Adrenal gland (tissue), 12 donors: Measurements from ENCODE around the gene OSGIN1. TPM values are rescaled to one million over a fixed set of nuclear protein-coding genes. Genes with fewer than 3 reads are reported as not detected.

ENCODE experiments used
- DNase-seq, 7 donors: peaks; one replicate each; pipeline ENCODE4 v3.0.0-alpha.2; 2019 to 2020
- H3K27ac ChIP-seq, 5 donors: fragments of 200-600 bp; sonication (generic) in 4 of 5; 1 replicate in 3 of 5; 2 replicates in 2 of 5; pipeline versions ENCODE4 v1.5.1 to v1.8.0; 2016 to 2020; ENCODE audit warnings: mild to moderate bottlenecking in 1 of 5
- H3K27me3 ChIP-seq: fragments of 200-600 bp; 2 replicates; pipeline ENCODE4 v1.8.0; 2021
- H3K36me3 ChIP-seq, 2 donors: fragments of 200-600 bp; replicated peaks in 1 of 2; 1 replicate in 1 of 2; 2 replicates in 1 of 2; pipeline versions ENCODE4 v1.5.1 to v1.8.0; 2018 to 2022
- H3K4me1 ChIP-seq, 2 donors: fragments of 200-600 bp; replicated peaks in 1 of 2; 1 replicate in 1 of 2; 2 replicates in 1 of 2; pipeline versions ENCODE4 v1.5.1 to v1.8.0; 2018 to 2021
- H3K4me3 ChIP-seq, 4 donors: fragments of 200-600 bp; sonication (generic) in 3 of 4; one replicate each; pipeline ENCODE4 v1.5.1; 2016 to 2018
- H3K9me3 ChIP-seq, 3 donors: fragments of 200-600 bp; sonication (generic) in 1 of 3; replicated peaks in 1 of 3; 1 replicate in 2 of 3; 2 replicates in 1 of 3; pipeline versions ENCODE4 v1.5.1 to v1.8.0; 2016 to 2021
- CTCF ChIP-seq, 6 experiments: fragments of 450-650 bp in 4 of 6; fragments of 200-600 bp in 2 of 6; sonication (generic) in 1 of 6; IDR thresholded peaks; 1 replicate in 5 of 6; 2 replicates in 1 of 6; pipeline versions ENCODE4 v1.5.1 to v1.8.0; 2016 to 2021; ENCODE audit warnings: antibody characterized with exemption in 6 of 6, mild to moderate bottlenecking in 2 of 6, moderate library complexity in 1 of 6
- POLR2A ChIP-seq, 2 donors: fragments of 450-650 bp; IDR thresholded peaks; one replicate each; pipeline ENCODE4 v1.6.1; 2017; ENCODE audit warnings: antibody characterized with exemption in 2 of 2, mild to moderate bottlenecking in 2 of 2, moderate library complexity in 1 of 2
- WGBS, 4 donors: extraction: QIAGEN DNeasy Blood & Tissue Kit in 2 of 4; methylation state at CpG; one replicate each; pipeline versions ENCODE4 v1.1.5 to v1.1.7; 2013 to 2017; 5-methylcytosine and 5-hydroxymethylcytosine counted together
- intact Hi-C, 2 donors: fragments of 100-400 bp; cut with DNase I; formaldehyde crosslinking; loops; one replicate each; pipeline versions ENCODE4 v1.14.1 to v1.15.0; 2022 to 2023
- polyA plus RNA-seq, 3 donors: library from polyadenylated mRNA; stranded (reverse); fragments of 200-250 nt in 2 of 3; fragments of 350-450 nt in 1 of 3; fragmentation: Illumina TruSeq in 1 of 3; extraction: RNeasy Lipid Tissue Mini Kit (QIAGEN cat#74804) in 1 of 3; gene quantifications; one replicate each; pipeline ENCODE4 v1.2.3, GENCODE V29; 2013 to 2014
- total RNA-seq, 9 donors: library from RNA; depleted of rRNA in 4 of 9; stranded (reverse); fragments of >200 nt in 4 of 9; fragments of 120-200 nt in 1 of 9; fragmentation: NEBNext Ultra II Directional in 1 of 9; extraction: Animal tissue kit (Norgen Biotek cat#: 25700) in 1 of 9; gene quantifications; one replicate each; pipeline versions ENCODE4 v1.1.0 to v1.2.4, GENCODE V29; 2013 to 2023
- donor health status: healthy with polysubstance abuse.
- donor health status: Bipolar disorder and iron deficiency.
- donor health status: DM: yes; HTN: yes; CAD: no.
- donor health status: DM: no; HTN: no; CAD: no.
- donor health status: DM: no; HTN: no; CAD: no.
- donor health status: DM: yes; HTN: yes; CAD: no.

Gene OSGIN1
- total and polyA plus RNA-seq, 12 donors: 16.1 to 64.9 (median 19.3) TPM

- no peaks in the 10 kb centered on the region for H3K27me3 ChIP-seq
- peaks cover 0 to 33% of the 10 kb centered on the region in 2 donors for H3K36me3 ChIP-seq
- H3K9me3 ChIP-seq: no peaks in the 10 kb centered on the region
- DNase-seq: no peak
- H3K27ac ChIP-seq: peak overlapping the region in 3 of 5 donors; percentile 17 to 99 (median 27)
- no peak overlapping the region for H3K4me3 ChIP-seq
- peaks cover 23 to 49% of the 10 kb centered on the region in 2 donors for H3K4me1 ChIP-seq
- WGBS, 4 donors: 88 to 91% (median 89%) methylated on average over 10 to 14 of the region's 14 CpGs
- intact Hi-C loops: loop anchor here in 1 of 2 donors (5.0 kb wide), 1 partner anchor 225 kb away; no protein-coding TSS in a partner anchor
- TF ChIP-seq CTCF (IDR thresholded peaks at IDR 0.05) (no peak), POLR2A (IDR thresholded peaks at IDR 0.05) (no peak)
Observed at GRCh38 chr16:83957296-83957855, 4.3 kb downstream of the OSGIN1 start.

- 57 to 61% (median 59%) methylated on average over 17 to 21 of the region's 21 CpGs for whole genome bisulfite sequencing, 4 donors
- Histone ChIP-seq H3K4me1 (peaks cover 18 to 44% of the 10 kb centered on the region in 2 donors), H3K27me3 (no peaks in the 10 kb centered on the region), H3K4me3 (no peak overlapping the region), H3K9me3 (no peaks in the 10 kb centered on the region), H3K27ac (peak overlapping the region in 4 of 5 donors; percentile 14 to 99 (median 44)), H3K36me3 (peaks cover 0 to 43% of the 10 kb centered on the region in 2 donors)
- peak in 5 of 7 donors; percentile 60 to 74 (median 71) for DNase-seq
- TF ChIP-seq CTCF (IDR thresholded peaks at IDR 0.05) (no peak), POLR2A (IDR thresholded peaks at IDR 0.05) (no peak)
- intact Hi-C loops: loop anchor here in 1 of 2 donors (5.0 kb wide), 1 partner anchor 224 kb away; no protein-coding TSS in a partner anchor
Observed at GRCh38 chr16:83958137-83958845, 5.3 kb downstream of the OSGIN1 start.

GRCh38 chr16:83958846-83959565, 6.0 kb downstream of the OSGIN1 start:
- peaks cover 0 to 43% of the 10 kb centered on the region in 2 donors for H3K36me3 ChIP-seq
- H3K9me3 ChIP-seq: no peaks in the 10 kb centered on the region
- 70 to 81% (median 77%) methylated on average over 21 of the region's 21 CpGs for WGBS, 4 donors
- intact Hi-C loops: loop anchor here in 1 of 2 donors (5.0 kb wide), 1 partner anchor 223 kb away; no protein-coding TSS in a partner anchor
- TF ChIP-seq POLR2A (IDR thresholded peaks at IDR 0.05) (no peak), CTCF (IDR thresholded peaks at IDR 0.05) (no peak)
- peak overlapping the region in 3 of 5 donors; percentile 14 to 99 (median 67) for H3K27ac ChIP-seq
- H3K4me3 ChIP-seq: no peak overlapping the region
- H3K27me3 ChIP-seq: no peaks in the 10 kb centered on the region
- DNase-seq: no peak
- H3K4me1 ChIP-seq: peaks cover 14 to 40% of the 10 kb centered on the region in 2 donors
